Measurements from ENCODE around the gene DAND5.

Gene DAND5

GRCh38 chr19:13018035-13018914 is 48.9 kb downstream of the DAND5 start:
- no peak for DNase-seq (ENCODE audit: low read depth)
- no peak for TF ChIP-seq CTCF (IDR thresholded peaks at IDR 0.05; ENCODE audit: insufficient read depth, low read depth, low read length, missing control alignments)
- H3K4me3 ChIP-seq (ENCODE audit: low read depth, low read length), result no peak overlapping the region

GRCh38 chr19:13019332-13019731 is 50.0 kb downstream of the DAND5 start:
- no peak for TF ChIP-seq CTCF (IDR thresholded peaks at IDR 0.05; ENCODE audit: insufficient read depth, low read depth, low read length, missing control alignments)
- no peak overlapping the region for H3K4me3 ChIP-seq (ENCODE audit: low read depth, low read length)
- no peak for DNase-seq (ENCODE audit: low read depth)

- no peak for DNase-seq (ENCODE audit: low read depth)
- TF ChIP-seq CTCF (IDR thresholded peaks at IDR 0.05; ENCODE audit: insufficient read depth, low read depth, low read length, missing control alignments), result no peak
- no peak overlapping the region for H3K4me3 ChIP-seq (ENCODE audit: low read depth, low read length)
These were observed 50.6 kb downstream of the DAND5 start for GRCh38 chr19:13020002-13020414.

- peak overlapping the region; percentile 36 for H3K4me3 ChIP-seq (ENCODE audit: low read depth, low read length)
These were observed 52.9 kb downstream of the DAND5 start for GRCh38 chr19:13022111-13022858.

GRCh38 chr19:13022859-13023636 is 53.7 kb downstream of the DAND5 start:
- DNase-seq (ENCODE audit: low read depth), result peak; percentile 42
- peak overlapping the region; percentile 36 for H3K4me3 ChIP-seq (ENCODE audit: low read depth, low read length)
- no peak for TF ChIP-seq CTCF (IDR thresholded peaks at IDR 0.05; ENCODE audit: insufficient read depth, low read depth, low read length, missing control alignments)

More at GRCh38 chr19:13022111-13022858, 52.9 kb downstream of the DAND5 start:
- no peak for TF ChIP-seq CTCF (IDR thresholded peaks at IDR 0.05; ENCODE audit: insufficient read depth, low read depth, low read length, missing control alignments)
- DNase-seq (ENCODE audit: low read depth), result peak; percentile 56

GRCh38 chr19:13023656-13024055 is 54.3 kb downstream of the DAND5 start:
- no peak for TF ChIP-seq CTCF (IDR thresholded peaks at IDR 0.05; ENCODE audit: insufficient read depth, low read depth, low read length, missing control alignments)
- no peak for DNase-seq (ENCODE audit: low read depth)
- peak overlapping the region; percentile 36 for H3K4me3 ChIP-seq (ENCODE audit: low read depth, low read length)

All from GM12865 (cell line).